Common myeloid progenitor, CD34-positive (primary cell): ENCODE data around the gene EPS8L3.
"Not testable (repeated sequence)": the region's sequence is repeated elsewhere in the genome, so short reads cannot be mapped to it uniquely, and the experiment has no call there.

Experiments used
- CTCF ChIA-PET: fragments of 350-600 bp; sonication (Branson Sonifier 250); formaldehyde crosslinking; loops from one replicate; lab custom pipeline; 2021; ENCODE audit warnings: antibody characterized with exemption; lab: Charles Lee
- POLR2A ChIA-PET: fragments of 350-600 bp; sonication (Branson Sonifier 250); formaldehyde crosslinking; loops from one replicate; lab custom pipeline; 2021; ENCODE audit warnings: antibody characterized with exemption; lab: Charles Lee
- DNase-seq, 3 donors: peaks; one replicate each; pipeline versions ENCODE4 v3.0.0 to v3.0.0-alpha.2; 2013
- H3K27ac ChIP-seq, 2 experiments: 1 replicate in 1 of 2; 2 replicates in 1 of 2; pipeline ENCODE4 v1.7.0; 2013; ENCODE audit warnings: inconsistent platforms in 2 of 2, low read length in 2 of 2, mild to moderate bottlenecking in 2 of 2, low read depth in 1 of 2, moderate library complexity in 1 of 2; ENCODE audit not compliant: severe bottlenecking in 2 of 2, insufficient read depth in 1 of 2, poor library complexity in 1 of 2
- H3K27me3 ChIP-seq, 5 experiments: replicated peaks in 2 of 5; 1 replicate in 3 of 5; 2 replicates in 2 of 5; pipeline versions ENCODE4 v1.6.1 to v1.7.0; 2013; ENCODE audit warnings: low read length in 4 of 5, mild to moderate bottlenecking in 2 of 5, moderate library complexity in 2 of 5, inconsistent platforms in 1 of 5; ENCODE audit not compliant: insufficient read depth in 5 of 5, control insufficient read depth in 4 of 5
- H3K36me3 ChIP-seq, 4 experiments: 1 replicate in 2 of 4; 2 replicates in 2 of 4; pipeline versions ENCODE4 v1.6.1 to v1.7.0; 2013; ENCODE audit warnings: low read length in 3 of 4, control low read depth in 1 of 4, mild to moderate bottlenecking in 1 of 4; ENCODE audit not compliant: control insufficient read depth in 4 of 4, insufficient read depth in 4 of 4
- H3K4me1 ChIP-seq, 4 experiments: 1 replicate in 3 of 4; 2 replicates in 1 of 4; pipeline versions ENCODE4 v1.6.1 to v1.7.1; 2013; ENCODE audit warnings: low read length in 3 of 4, mild to moderate bottlenecking in 3 of 4, control low read depth in 1 of 4, inconsistent platforms in 1 of 4, moderate library complexity in 1 of 4; ENCODE audit not compliant: control insufficient read depth in 4 of 4, insufficient read depth in 4 of 4; ENCODE audit errors: control extremely low read depth in 1 of 4
- H3K4me3 ChIP-seq, 7 experiments: 1 replicate in 4 of 7; 2 replicates in 3 of 7; pipeline versions ENCODE4 v1.5.1 to v1.7.0; 2013; ENCODE audit warnings: mild to moderate bottlenecking in 7 of 7, low read length in 6 of 7, moderate library complexity in 6 of 7, inconsistent platforms in 2 of 7, low read depth in 2 of 7, control low read depth in 1 of 7; ENCODE audit not compliant: insufficient read depth in 4 of 7, control insufficient read depth in 1 of 7; ENCODE audit errors: extremely low read depth in 1 of 7
- H3K9me3 ChIP-seq, 5 experiments: 1 replicate in 4 of 5; 2 replicates in 1 of 5; pipeline versions ENCODE4 v1.6.1 to v1.7.1; 2013; ENCODE audit warnings: low read length in 4 of 5, mild to moderate bottlenecking in 2 of 5, inconsistent platforms in 1 of 5, low read depth in 1 of 5, moderate library complexity in 1 of 5; ENCODE audit not compliant: control insufficient read depth in 4 of 5, insufficient read depth in 2 of 5; ENCODE audit errors: control extremely low read depth in 1 of 5
- WGBS: methylation state at CpG from one replicate; pipeline ENCODE4 v1.1.5; 2013; ENCODE audit not compliant: insufficient coverage; 5-methylcytosine and 5-hydroxymethylcytosine counted together

EPS8L3 gene

GRCh38 chr1:109801791-109802135 is 38.0 kb upstream of the EPS8L3 start:
- POLR2A ChIA-PET, result no interaction called here
- Histone ChIP-seq H3K4me3 (no peak overlapping the region), H3K27ac (no peak overlapping the region), H3K9me3 (no peaks in the 10 kb centered on the region), H3K27me3 (no peaks in the 10 kb centered on the region), H3K36me3 (no peaks in the 10 kb centered on the region), H3K4me1 (peaks cover 8 to 52% (median 32%) of the 10 kb centered on the region in 4 experiments)
- CTCF ChIA-PET, result interaction anchor here (0.8 to 4.2 kb wide), 6 partner anchors 9 to 180 kb away, joined by 4 to 17 read pairs (median 8); no protein-coding TSS in a partner anchor
- WGBS, result 97% methylated on average over 3 of the region's 3 CpGs
- DNase-seq, result no peak

GRCh38 chr1:109800291-109800690 is 36.6 kb upstream of the EPS8L3 start:
- no peak overlapping the region for H3K4me3 ChIP-seq
- POLR2A ChIA-PET, result no interaction called here
- no peak overlapping the region for H3K27ac ChIP-seq
- no peak for DNase-seq
- H3K9me3 ChIP-seq, result no peaks in the 10 kb centered on the region
- CTCF ChIA-PET, result interaction anchor here (1.1 to 4.2 kb wide), 4 partner anchors 7 to 181 kb away, joined by 3 to 17 read pairs (median 8); no protein-coding TSS in a partner anchor
- H3K36me3 ChIP-seq, result no peaks in the 10 kb centered on the region
- H3K27me3 ChIP-seq, result no peaks in the 10 kb centered on the region
- H3K4me1 ChIP-seq, result peaks cover 8 to 48% (median 33%) of the 10 kb centered on the region in 4 experiments

GRCh38 chr1:109799445-109799844 is 35.7 kb upstream of the EPS8L3 start:
- no peaks in the 10 kb centered on the region for H3K27me3 ChIP-seq
- DNase-seq, result no peak
- no peaks in the 10 kb centered on the region for H3K9me3 ChIP-seq
- ChIA-PET POLR2A (no interaction called here), CTCF (interaction anchor here (1.1 to 4.2 kb wide), 3 partner anchors 9 to 182 kb away, joined by 3 to 17 read pairs (median 3); no protein-coding TSS in a partner anchor)
- peaks cover 8 to 47% (median 39%) of the 10 kb centered on the region in 4 experiments for H3K4me1 ChIP-seq
- WGBS, result 100% methylated on average over 1 of the region's 1 CpG
- H3K27ac ChIP-seq, result no peak overlapping the region
- H3K36me3 ChIP-seq, result no peaks in the 10 kb centered on the region
- no peak overlapping the region for H3K4me3 ChIP-seq

- WGBS, result 88% methylated on average over 3 of the region's 5 CpGs
- DNase-seq, H3K36me3 ChIP-seq, H3K4me3 ChIP-seq, POLR2A ChIA-PET, H3K27me3 ChIP-seq, H3K9me3 ChIP-seq, H3K27ac ChIP-seq: not testable (repeated sequence)
- CTCF ChIA-PET, result interaction anchor here (1.0 to 2.0 kb wide), 4 partner anchors 20 to 30 kb away, joined by 3 to 7 read pairs (median 5); no protein-coding TSS in a partner anchor
- H3K4me1 ChIP-seq, result peaks cover 17 to 58% (median 51%) of the 10 kb centered on the region in 4 experiments
Measured at GRCh38 chr1:109797303-109797595, 33.5 kb upstream of the EPS8L3 start.

GRCh38 chr1:109796484-109797302 is 33.0 kb upstream of the EPS8L3 start:
- no peaks in the 10 kb centered on the region for H3K9me3 ChIP-seq
- WGBS, result 90% methylated on average over 6 of the region's 7 CpGs
- H3K27me3 ChIP-seq, result no peaks in the 10 kb centered on the region
- peak in 2 of 3 donors; percentile 57 to 69 for DNase-seq
- H3K36me3 ChIP-seq, result no peaks in the 10 kb centered on the region
- peak overlapping the region in 1 of 2 experiments; percentile 27 for H3K27ac ChIP-seq
- H3K4me1 ChIP-seq, result peaks cover 17 to 64% (median 56%) of the 10 kb centered on the region in 4 experiments
- CTCF ChIA-PET, result interaction anchor here (1.0 to 2.0 kb wide), 4 partner anchors 20 to 31 kb away, joined by 3 to 7 read pairs (median 5); no protein-coding TSS in a partner anchor
- POLR2A ChIA-PET, result no interaction called here
- no peak overlapping the region for H3K4me3 ChIP-seq

- Histone ChIP-seq H3K9me3 (no peaks in the 10 kb centered on the region), H3K36me3 (no peaks in the 10 kb centered on the region), H3K4me3 (peak overlapping the region in 1 of 7 experiments; percentile 51), H3K27ac (peak overlapping the region; percentile 89 to 95), H3K4me1 (peaks cover 28 to 86% (median 77%) of the 10 kb centered on the region in 4 experiments), H3K27me3 (no peaks in the 10 kb centered on the region)
- ChIA-PET POLR2A (interaction anchor here (0.6 kb wide), 1 partner anchor 240 kb away, joined by 3 read pairs; the partner anchor contains the start of gene STRIP1), CTCF (interaction anchor here (0.8 to 6.5 kb wide), 5 partner anchors 7 to 186 kb away, joined by 3 to 136 read pairs (median 12); partner anchors contain the start of gene AHCYL1)
- DNase-seq, result peak; percentile 85 to 93 (median 89)
- WGBS, result 82% methylated on average over 12 of the region's 19 CpGs
Measured at GRCh38 chr1:109794319-109795132, 30.8 kb upstream of the EPS8L3 start.
